Uterus (tissue), 4 donors: ENCODE data around the gene SIK2. TPM values are rescaled to one million over a fixed set of nuclear protein-coding genes. Genes with fewer than 3 reads are reported as not detected.
A peak's percentile ranks its signal among the peaks of the same experiment; 100 is the strongest.

Experiments used
- DNase-seq, 2 donors: peaks; one replicate each; pipeline ENCODE4 v3.0.0-alpha.2; 2019 to 2020
- H3K27ac ChIP-seq, 2 donors: fragments of 200-600 bp; sonication (generic); 1 replicate in 1 of 2; 2 replicates in 1 of 2; pipeline ENCODE4 v1.5.1; 2016 to 2018
- H3K27me3 ChIP-seq, 2 donors: fragments of 200-600 bp; sonication (generic); one replicate each; pipeline ENCODE4 v1.5.1; 2018 to 2019; ENCODE audit warnings: control low read depth in 1 of 2
- H3K36me3 ChIP-seq, 2 donors: fragments of 200-600 bp; sonication (generic); one replicate each; pipeline ENCODE4 v1.5.1; 2019; ENCODE audit warnings: control low read depth in 1 of 2
- H3K4me1 ChIP-seq, 2 donors: fragments of 200-600 bp; sonication (generic); one replicate each; pipeline ENCODE4 v1.5.1; 2018 to 2019; ENCODE audit warnings: control low read depth in 1 of 2
- H3K4me3 ChIP-seq, 2 donors: fragments of 200-600 bp; sonication (generic); 1 replicate in 1 of 2; 2 replicates in 1 of 2; pipeline ENCODE4 v1.5.1; 2018 to 2019; ENCODE audit warnings: mild to moderate bottlenecking in 1 of 2
- H3K9me3 ChIP-seq, 2 donors: fragments of 200-600 bp; sonication (generic); one replicate each; pipeline ENCODE4 v1.5.1; 2019; ENCODE audit warnings: control low read depth in 1 of 2
- POLR2A ChIP-seq, 2 donors: fragments of 450-650 bp; IDR thresholded peaks; one replicate each; pipeline ENCODE4 v1.6.1; 2016; ENCODE audit warnings: antibody characterized with exemption in 2 of 2, mild to moderate bottlenecking in 1 of 2, moderate library complexity in 1 of 2
- intact Hi-C: fragments of 100-400 bp; cut with DNase I; formaldehyde crosslinking; loops from one replicate; pipeline ENCODE4 v1.15.1; 2023; ENCODE audit warnings: low total_unique reads
- total RNA-seq, 4 donors: library from RNA; depleted of rRNA in 3 of 4; stranded (reverse); fragments of >200 nt in 3 of 4; gene quantifications; one replicate each; pipeline versions ENCODE4 v1.1.0 to v1.2.4, GENCODE V29; 2014 to 2023
- TF ChIP-seq, protein P1 (sequence below), 4 experiments: fragments of 200-600 bp in 2 of 4; fragments of 450-650 bp in 2 of 4; sonication (generic) in 2 of 4; IDR thresholded peaks; one replicate each; pipeline ENCODE4 v1.5.1; 2016 to 2019; ENCODE audit warnings: antibody characterized with exemption in 4 of 4, mild to moderate bottlenecking in 2 of 4, moderate library complexity in 1 of 4
- donor health status: DM: yes; HTN: yes; CAD: no.

Gene SIK2
- total RNA-seq, 4 donors from 2014 or later, result 11.5 to 27.7 (median 16.7) TPM

DNA sequence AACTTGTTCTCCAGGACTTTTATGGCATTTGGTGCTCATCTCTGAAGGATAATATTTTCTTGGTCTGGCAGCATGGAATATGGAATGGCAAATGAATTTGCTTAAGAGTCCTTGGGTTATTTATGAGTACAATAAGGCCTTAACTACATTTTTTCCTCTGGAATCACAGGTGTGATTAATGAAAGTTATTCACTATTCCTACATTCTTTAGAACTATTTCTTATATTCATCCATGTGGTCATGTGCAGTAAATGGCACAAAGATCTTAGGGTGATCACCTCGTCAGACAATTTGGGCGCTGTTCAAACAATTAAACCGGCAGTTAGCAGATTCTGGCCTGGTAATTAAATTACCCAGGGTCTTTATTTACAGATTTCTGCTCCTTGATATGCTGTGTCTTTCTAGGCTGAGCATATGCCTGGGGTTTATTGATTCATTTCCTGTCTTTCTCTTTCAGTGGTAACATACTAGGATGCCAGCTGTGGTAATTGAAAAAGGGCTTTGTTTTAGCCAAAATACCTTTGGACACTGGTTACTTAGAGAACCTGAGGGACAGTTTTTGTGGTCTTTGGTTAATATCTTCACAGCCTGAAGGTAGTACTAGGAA, 31.6 kb downstream of the SIK2 start:
- no peak overlapping the region for H3K4me3 ChIP-seq
- H3K36me3 ChIP-seq, result no peaks in the 10 kb centered on the region
- TF ChIP-seq POLR2A (IDR thresholded peaks at IDR 0.05), result no peak
- TF ChIP-seq, protein P1, sequence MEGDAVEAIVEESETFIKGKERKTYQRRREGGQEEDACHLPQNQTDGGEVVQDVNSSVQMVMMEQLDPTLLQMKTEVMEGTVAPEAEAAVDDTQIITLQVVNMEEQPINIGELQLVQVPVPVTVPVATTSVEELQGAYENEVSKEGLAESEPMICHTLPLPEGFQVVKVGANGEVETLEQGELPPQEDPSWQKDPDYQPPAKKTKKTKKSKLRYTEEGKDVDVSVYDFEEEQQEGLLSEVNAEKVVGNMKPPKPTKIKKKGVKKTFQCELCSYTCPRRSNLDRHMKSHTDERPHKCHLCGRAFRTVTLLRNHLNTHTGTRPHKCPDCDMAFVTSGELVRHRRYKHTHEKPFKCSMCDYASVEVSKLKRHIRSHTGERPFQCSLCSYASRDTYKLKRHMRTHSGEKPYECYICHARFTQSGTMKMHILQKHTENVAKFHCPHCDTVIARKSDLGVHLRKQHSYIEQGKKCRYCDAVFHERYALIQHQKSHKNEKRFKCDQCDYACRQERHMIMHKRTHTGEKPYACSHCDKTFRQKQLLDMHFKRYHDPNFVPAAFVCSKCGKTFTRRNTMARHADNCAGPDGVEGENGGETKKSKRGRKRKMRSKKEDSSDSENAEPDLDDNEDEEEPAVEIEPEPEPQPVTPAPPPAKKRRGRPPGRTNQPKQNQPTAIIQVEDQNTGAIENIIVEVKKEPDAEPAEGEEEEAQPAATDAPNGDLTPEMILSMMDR (IDR thresholded peaks at IDR 0.05), result no peak
- no peaks in the 10 kb centered on the region for H3K9me3 ChIP-seq
- peak overlapping the region; percentile 61 to 71 for H3K27ac ChIP-seq
- peaks cover 0 to 14% of the 10 kb centered on the region in 2 donors for H3K4me1 ChIP-seq
- H3K27me3 ChIP-seq, result no peaks in the 10 kb centered on the region
- intact Hi-C loops, result no loop called here
- no peak for DNase-seq

DNA sequence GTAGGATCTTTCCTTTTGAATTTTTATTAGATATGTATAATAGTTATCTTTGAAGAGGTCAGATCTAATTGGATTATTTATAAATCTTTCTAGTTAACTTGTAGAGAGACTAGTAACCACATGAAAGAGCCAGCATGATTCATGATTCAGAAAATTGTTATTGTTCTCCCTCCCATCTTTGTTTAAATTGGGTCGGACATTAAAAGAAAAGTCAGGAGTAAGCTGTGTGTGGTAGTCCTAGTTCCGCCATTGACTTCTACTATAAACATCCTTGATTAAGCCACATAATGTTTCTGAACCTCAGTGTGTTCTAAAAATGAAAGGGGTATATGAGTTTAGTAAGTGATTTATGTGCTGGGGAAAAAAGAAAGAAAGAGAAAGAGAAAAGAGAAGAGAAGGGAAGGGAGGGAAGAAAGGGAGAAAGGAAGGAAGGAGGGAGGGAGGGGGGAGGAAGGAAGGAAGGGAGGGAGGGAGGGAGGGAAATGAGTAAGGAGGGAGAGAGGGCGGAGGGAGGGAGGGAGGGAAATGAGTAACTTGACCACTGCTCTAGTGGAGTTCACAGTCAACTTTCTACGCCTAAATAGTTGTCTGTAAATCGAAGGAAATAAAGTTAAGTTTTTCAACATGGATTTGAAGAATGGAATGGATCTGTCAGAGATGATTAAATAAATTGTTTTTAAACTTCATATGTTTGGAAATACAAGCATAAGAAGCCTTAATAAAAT, 32.9 kb downstream of the SIK2 start:
- no peaks in the 10 kb centered on the region for H3K36me3 ChIP-seq
- intact Hi-C loops, result no loop called here
- peak overlapping the region; percentile 61 to 71 for H3K27ac ChIP-seq
- no peak for DNase-seq
- TF ChIP-seq, protein P1 (IDR thresholded peaks at IDR 0.05), result no peak
- TF ChIP-seq POLR2A (IDR thresholded peaks at IDR 0.05), result no peak
- H3K4me3 ChIP-seq, result no peak overlapping the region
- H3K9me3 ChIP-seq, result no peaks in the 10 kb centered on the region
- H3K4me1 ChIP-seq, result peaks cover 0 to 18% of the 10 kb centered on the region in 2 donors
- H3K27me3 ChIP-seq, result no peaks in the 10 kb centered on the region

DNA sequence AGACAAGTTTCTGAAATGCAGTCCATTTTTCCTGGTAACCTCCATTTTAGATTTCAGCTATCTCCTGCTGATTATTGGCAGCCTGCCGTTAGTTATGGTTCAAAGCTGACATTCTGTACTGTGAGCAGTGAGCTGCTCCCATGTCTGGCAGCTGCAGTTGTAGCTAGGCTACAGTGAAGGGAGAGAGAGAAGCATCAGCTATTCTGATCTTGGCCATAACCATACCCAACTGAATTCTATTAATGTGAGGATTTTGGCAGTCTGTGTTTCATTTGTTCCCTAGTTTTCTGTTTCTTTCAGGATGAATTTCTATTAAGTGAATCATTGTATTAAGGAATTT, 33.4 kb downstream of the SIK2 start:
- no peaks in the 10 kb centered on the region for H3K9me3 ChIP-seq
- no peaks in the 10 kb centered on the region for H3K36me3 ChIP-seq
- intact Hi-C loops, result no loop called here
- H3K4me1 ChIP-seq, result peaks cover 0 to 20% of the 10 kb centered on the region in 2 donors
- peak overlapping the region; percentile 61 to 71 for H3K27ac ChIP-seq
- no peaks in the 10 kb centered on the region for H3K27me3 ChIP-seq
- TF ChIP-seq, protein P1 (IDR thresholded peaks at IDR 0.05), result no peak
- no peak for TF ChIP-seq POLR2A (IDR thresholded peaks at IDR 0.05)
- peak; percentile 24 to 35 for DNase-seq
- no peak overlapping the region for H3K4me3 ChIP-seq

DNA sequence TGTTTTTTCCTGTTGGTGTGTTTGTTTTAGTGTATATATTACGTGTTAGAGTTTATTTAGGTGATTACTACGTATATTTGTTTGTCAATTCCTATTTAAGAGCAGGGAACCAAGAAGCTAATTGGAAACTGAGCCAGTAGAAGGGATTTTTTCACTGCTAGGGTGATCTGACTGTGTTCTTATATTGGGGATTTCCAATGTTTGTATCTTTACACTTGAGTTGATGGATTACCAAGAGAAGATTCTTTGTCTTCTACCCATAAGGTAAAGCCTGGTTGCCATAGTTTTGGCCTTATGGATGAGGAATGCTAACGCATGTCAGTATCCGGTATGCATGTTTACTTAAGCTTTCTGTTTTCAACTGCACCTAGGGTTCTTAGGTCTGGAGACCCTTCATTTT, 35.6 kb downstream of the SIK2 start:
- H3K4me1 ChIP-seq, result peaks cover 0 to 16% of the 10 kb centered on the region in 2 donors
- H3K4me3 ChIP-seq, result no peak overlapping the region
- intact Hi-C loops, result no loop called here
- DNase-seq, result no peak
- no peak overlapping the region for H3K27ac ChIP-seq
- H3K27me3 ChIP-seq, result no peaks in the 10 kb centered on the region
- H3K9me3 ChIP-seq, result no peaks in the 10 kb centered on the region
- TF ChIP-seq, protein P1 (IDR thresholded peaks at IDR 0.05), result no peak
- no peak for TF ChIP-seq POLR2A (IDR thresholded peaks at IDR 0.05)
- H3K36me3 ChIP-seq, result no peaks in the 10 kb centered on the region

DNA sequence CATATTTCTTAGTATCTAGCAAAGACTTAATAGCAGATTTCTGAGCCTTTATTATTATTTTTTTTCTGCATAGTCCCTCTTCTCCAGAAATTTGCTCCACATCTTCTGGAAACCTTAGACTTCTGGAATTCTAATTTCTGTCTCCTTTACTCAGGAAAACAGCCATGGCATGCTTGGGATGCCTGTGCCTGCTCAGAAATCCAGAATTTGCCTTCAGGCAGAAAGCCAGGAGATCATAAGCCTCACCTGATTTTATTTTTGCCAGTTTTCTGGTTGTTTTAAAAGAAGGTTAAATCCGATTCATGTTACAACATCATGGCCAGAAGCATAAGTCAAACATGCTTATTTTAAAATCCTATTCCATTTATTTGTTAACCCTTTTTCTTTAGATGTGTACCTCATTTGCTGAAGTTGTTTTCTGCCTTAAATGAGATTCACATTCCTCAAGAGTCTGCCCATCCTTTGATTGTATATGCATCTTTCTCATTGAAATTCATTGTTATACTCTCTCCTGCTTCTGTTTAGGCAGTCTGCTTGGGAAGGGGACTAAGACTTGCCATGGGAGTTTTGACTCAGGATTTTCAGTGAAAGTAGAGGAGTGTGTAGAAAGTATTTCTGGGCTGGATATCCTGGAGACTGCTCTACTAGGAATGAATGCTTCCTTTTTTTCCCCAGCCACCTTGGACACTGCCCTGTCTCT, 37.1 kb downstream of the SIK2 start:
- no peak for DNase-seq
- no peaks in the 10 kb centered on the region for H3K9me3 ChIP-seq
- TF ChIP-seq POLR2A (IDR thresholded peaks at IDR 0.05), result no peak
- no peak overlapping the region for H3K27ac ChIP-seq
- H3K27me3 ChIP-seq, result no peaks in the 10 kb centered on the region
- no peaks in the 10 kb centered on the region for H3K36me3 ChIP-seq
- peaks cover 0 to 16% of the 10 kb centered on the region in 2 donors for H3K4me1 ChIP-seq
- intact Hi-C loops, result no loop called here
- H3K4me3 ChIP-seq, result no peak overlapping the region
